CD4-positive, alpha-beta memory T cell (primary cell): Measurements from ENCODE around the gene SUN2. TPM values are rescaled to one million over a fixed set of nuclear protein-coding genes. Genes with fewer than 3 reads are reported as not detected.

Experiments used
- CTCF ChIA-PET: fragments of 350-600 bp; sonication (Branson Sonifier 250); formaldehyde crosslinking; loops from one replicate; lab custom pipeline; 2021; ENCODE audit warnings: inconsistent platforms; ENCODE audit not compliant: partially characterized antibody; lab: Charles Lee
- POLR2A ChIA-PET: fragments of 350-600 bp; sonication (Branson Sonifier 250); formaldehyde crosslinking; loops from one replicate; lab custom pipeline; 2021; ENCODE audit not compliant: partially characterized antibody; lab: Charles Lee
- DNase-seq, 5 donors: peaks; one replicate each; pipeline versions ENCODE4 v3.0.0 to v3.0.0-alpha.2; 2020 to 2022; ENCODE audit warnings: mixed read lengths in 1 of 5
- H3K27ac ChIP-seq: one replicate; pipeline ENCODE4 v1.7.0; 2013; ENCODE audit warnings: low read depth, low read length
- H3K27me3 ChIP-seq: 2 replicates; pipeline ENCODE4 v1.7.0; 2013; ENCODE audit warnings: mild to moderate bottlenecking, low read length, moderate library complexity; ENCODE audit not compliant: insufficient read depth
- H3K36me3 ChIP-seq: 2 replicates; pipeline ENCODE4 v1.7.0; 2013; ENCODE audit warnings: mild to moderate bottlenecking, low read length, moderate library complexity; ENCODE audit not compliant: insufficient read depth
- H3K4me1 ChIP-seq: 2 replicates; pipeline ENCODE4 v1.7.0; 2013; ENCODE audit warnings: mild to moderate bottlenecking, low read length, moderate library complexity; ENCODE audit not compliant: insufficient read depth
- H3K4me3 ChIP-seq, 2 donors: one replicate each; pipeline ENCODE4 v1.7.0; 2013; ENCODE audit warnings: low read length in 2 of 2, mild to moderate bottlenecking in 1 of 2
- H3K9me3 ChIP-seq, 2 donors: one replicate each; pipeline ENCODE4 v1.7.0; 2013; ENCODE audit warnings: low read length in 2 of 2, control low read depth in 1 of 2; ENCODE audit not compliant: control insufficient read depth in 1 of 2
- H3K27ac Mint-ChIP-seq, 7 donors: one replicate each; pipeline ENCODE4 v1.8.0; 2020 to 2021; ENCODE audit warnings: mixed read lengths in 7 of 7, mild to moderate bottlenecking in 6 of 7, inconsistent platforms in 3 of 7, moderate library complexity in 3 of 7
- H3K27me3 Mint-ChIP-seq, 2 donors: one replicate each; pipeline ENCODE4 v1.8.0; 2020 to 2021; ENCODE audit warnings: mixed read lengths in 2 of 2
- H3K36me3 Mint-ChIP-seq, 2 donors: one replicate each; pipeline ENCODE4 v1.8.0; 2020 to 2021; ENCODE audit warnings: mixed read lengths in 2 of 2, inconsistent platforms in 1 of 2, mild to moderate bottlenecking in 1 of 2
- H3K4me1 Mint-ChIP-seq, 4 donors: one replicate each; pipeline ENCODE4 v1.8.0; 2020 to 2021; ENCODE audit warnings: mixed read lengths in 4 of 4, mild to moderate bottlenecking in 1 of 4
- H3K4me3 Mint-ChIP-seq, 8 donors: one replicate each; pipeline ENCODE4 v1.8.0; 2020 to 2021; ENCODE audit warnings: mixed read lengths in 8 of 8, mild to moderate bottlenecking in 7 of 8, moderate library complexity in 6 of 8, inconsistent platforms in 3 of 8
- H3K9me3 Mint-ChIP-seq, 8 donors: one replicate each; pipeline ENCODE4 v1.8.0; 2020 to 2021; ENCODE audit warnings: mixed read lengths in 8 of 8, mild to moderate bottlenecking in 5 of 8, inconsistent platforms in 3 of 8, moderate library complexity in 1 of 8
- intact Hi-C: fragments of 100-400 bp; cut with micrococcal nuclease; formaldehyde crosslinking; loops from one replicate; pipeline ENCODE4 v1.15.1; 2023
- polyA plus RNA-seq, 2 donors: library from polyadenylated mRNA; unstranded; fragments of 300-500 nt; fragmentation: Illumina TruSeq; gene quantifications; one replicate each; pipeline ENCODE4 v1.2.3, GENCODE V29; 2021
- total RNA-seq, 2 experiments: library from RNA; stranded (reverse); gene quantifications; one replicate each; pipeline ENCODE4 v1.2.3, GENCODE V29; 2021

SUN2 gene
- total and polyA plus RNA-seq, 4 experiments from 2014 or later, result 323 to 1,004 (median 815) TPM

- peaks cover 15 to 22% (median 19%) of the 10 kb centered on the region in 4 donors for H3K4me1 Mint-ChIP-seq
- H3K27ac Mint-ChIP-seq, result peak overlapping the region in 2 of 7 donors; percentile 32 to 57
- peak overlapping the region in 3 of 8 donors; percentile 2 to 38 (median 9) for H3K4me3 Mint-ChIP-seq
- peaks cover 4 to 24% of the 10 kb centered on the region in 2 donors for H3K27me3 Mint-ChIP-seq
- Histone ChIP-seq H3K27ac (no peak overlapping the region), H3K4me1 (peaks cover 16% of the 10 kb centered on the region), H3K27me3 (no peaks in the 10 kb centered on the region), H3K36me3 (no peaks in the 10 kb centered on the region), H3K9me3 (no peaks in the 10 kb centered on the region), H3K4me3 (no peak overlapping the region)
- intact Hi-C loops, result loop anchor here (2.0 kb wide), 1 partner anchor 39 kb away; no protein-coding TSS in a partner anchor
- ChIA-PET POLR2A (interaction anchor here (1.0 kb wide), 1 partner anchor 524 kb away, joined by 3 read pairs; the partner anchor contains the start of gene RPL3), CTCF (no interaction called here)
- H3K9me3 Mint-ChIP-seq, result peaks cover 0 to 6% (median 0%) of the 10 kb centered on the region in 8 donors
- peaks cover 0 to 5% of the 10 kb centered on the region in 2 donors for H3K36me3 Mint-ChIP-seq
- DNase-seq, result no peak
These were observed 39.8 kb upstream of the SUN2 start for GRCh38 chr22:38795569-38795968.

DNA sequence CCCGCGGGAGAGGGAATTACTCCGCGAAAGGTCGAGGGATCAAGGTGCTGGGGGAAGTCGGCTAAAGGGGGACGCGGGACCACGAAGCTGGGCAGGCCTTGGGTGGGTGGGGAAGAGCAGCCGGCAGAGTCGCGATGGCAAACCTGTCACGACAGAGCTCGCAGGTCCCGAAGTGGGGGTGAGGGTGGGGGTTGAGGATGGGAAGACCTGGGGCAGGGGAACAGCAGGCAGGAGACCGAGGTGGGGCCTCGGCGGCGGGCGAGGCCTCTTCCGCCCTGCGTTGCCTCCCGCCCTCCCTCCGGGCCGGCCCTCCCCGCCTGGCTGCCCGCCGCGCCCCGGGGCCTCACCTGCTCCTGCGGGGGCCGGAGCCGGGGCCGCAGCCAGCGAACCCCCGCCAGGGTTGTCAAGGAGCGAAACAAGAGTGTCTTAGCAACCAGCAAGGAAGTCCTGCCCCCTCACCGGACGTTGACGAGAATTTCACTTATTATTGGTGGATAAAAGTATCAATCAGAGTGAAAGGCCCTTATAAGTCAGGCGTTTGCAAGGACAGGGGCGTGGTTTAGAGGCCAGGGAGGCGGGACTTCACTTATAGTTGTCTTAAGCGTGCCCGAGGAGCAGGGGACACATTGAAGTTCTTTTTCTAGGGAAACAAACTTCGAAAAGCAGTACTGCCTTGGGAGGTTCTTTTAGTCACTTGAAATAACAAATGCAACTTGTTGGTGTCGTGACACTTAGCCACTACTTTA is 38.1 kb upstream of the SUN2 start, which contains the start of gene DNAL4:
DNAL4 (minus strand) TSS at position 423 of the 746 bp plus-strand sequence. CDS start 11,412 bp downstream, outside the sequence.
- Mint-ChIP-seq H3K27ac (peak within 1 kb of the TSS; percentile 88 to 97 (median 94)), H3K27me3 (peaks cover 4 to 23% of the 10 kb centered on the region in 2 donors), H3K4me3 (peak within 1 kb of the TSS; percentile 88 to 93 (median 91)), H3K4me1 (peaks cover 15 to 22% (median 18%) of the 10 kb centered on the region in 4 donors), H3K36me3 (peaks cover 0 to 6% of the 10 kb centered on the region in 2 donors), H3K9me3 (peaks cover 0 to 3% (median 0%) of the 10 kb centered on the region in 8 donors)
- peak within 1 kb of the TSS; percentile 52 to 62 for H3K4me3 ChIP-seq
- H3K36me3 ChIP-seq, result no peaks in the 10 kb centered on the region
- POLR2A ChIA-PET, result interaction anchor here (1.1 to 2.2 kb wide), 4 partner anchors 25 to 61 kb away, joined by 4 to 9 read pairs (median 6); no protein-coding TSS in a partner anchor
- CTCF ChIA-PET, result no interaction called here
- H3K9me3 ChIP-seq, result no peaks in the 10 kb centered on the region
- H3K4me1 ChIP-seq, result peaks cover 16% of the 10 kb centered on the region
- intact Hi-C loops, result loop anchor here (1.0 to 2.0 kb wide), 3 partner anchors 37 to 113 kb away; partner anchors contain the start of gene TOMM22
- H3K27ac ChIP-seq, result peak within 1 kb of the TSS; percentile 78
- peak; percentile 93 to 96 (median 95) for DNase-seq
- H3K27me3 ChIP-seq, result no peaks in the 10 kb centered on the region

GRCh38 chr22:38793317-38793716 is 37.5 kb upstream of the SUN2 start:
- Histone ChIP-seq H3K9me3 (no peaks in the 10 kb centered on the region), H3K36me3 (no peaks in the 10 kb centered on the region), H3K4me3 (peak overlapping the region; percentile 52 to 62), H3K27ac (peak overlapping the region; percentile 78), H3K4me1 (peaks cover 16% of the 10 kb centered on the region), H3K27me3 (no peaks in the 10 kb centered on the region)
- intact Hi-C loops, result no loop called here
- Mint-ChIP-seq H3K27me3 (peaks cover 4 to 17% of the 10 kb centered on the region in 2 donors), H3K27ac (peak overlapping the region; percentile 66 to 97 (median 94)), H3K36me3 (peaks cover 0 to 9% of the 10 kb centered on the region in 2 donors), H3K4me1 (peaks cover 10 to 18% (median 13%) of the 10 kb centered on the region in 4 donors), H3K9me3 (no peaks in the 10 kb centered on the region), H3K4me3 (peak overlapping the region; percentile 88 to 93 (median 91))
- ChIA-PET CTCF (interaction anchor here (1.3 kb wide), 1 partner anchor 27 kb away, joined by 3 read pairs; no protein-coding TSS in a partner anchor), POLR2A (interaction anchor here (1.1 to 2.2 kb wide), 3 partner anchors 24 to 41 kb away, joined by 4 to 7 read pairs (median 5); no protein-coding TSS in a partner anchor)
- DNase-seq, result no peak

GRCh38 chr22:38792833-38793232 is 37.0 kb upstream of the SUN2 start:
- H3K27me3 Mint-ChIP-seq, result peaks cover 4 to 14% of the 10 kb centered on the region in 2 donors
- DNase-seq, result no peak
- peak overlapping the region; percentile 66 to 97 (median 94) for H3K27ac Mint-ChIP-seq
- Histone ChIP-seq H3K27me3 (no peaks in the 10 kb centered on the region), H3K36me3 (no peaks in the 10 kb centered on the region), H3K4me3 (peak overlapping the region in 1 of 2 donors; percentile 52), H3K27ac (peak overlapping the region; percentile 78), H3K9me3 (no peaks in the 10 kb centered on the region), H3K4me1 (peaks cover 16% of the 10 kb centered on the region)
- peaks cover 0 to 9% of the 10 kb centered on the region in 2 donors for H3K36me3 Mint-ChIP-seq
- H3K4me3 Mint-ChIP-seq, result peak overlapping the region; percentile 88 to 93 (median 91)
- peaks cover 9 to 17% (median 13%) of the 10 kb centered on the region in 4 donors for H3K4me1 Mint-ChIP-seq
- CTCF ChIA-PET, result interaction anchor here (1.2 to 1.6 kb wide), 4 partner anchors 23 to 59 kb away, joined by 3 to 4 read pairs (median 3); no protein-coding TSS in a partner anchor
- no peaks in the 10 kb centered on the region for H3K9me3 Mint-ChIP-seq
- POLR2A ChIA-PET, result interaction anchor here (1.1 to 1.2 kb wide), 2 partner anchors 24 to 62 kb away, joined by 3 to 4 read pairs; no protein-coding TSS in a partner anchor
- intact Hi-C loops, result no loop called here

DNA sequence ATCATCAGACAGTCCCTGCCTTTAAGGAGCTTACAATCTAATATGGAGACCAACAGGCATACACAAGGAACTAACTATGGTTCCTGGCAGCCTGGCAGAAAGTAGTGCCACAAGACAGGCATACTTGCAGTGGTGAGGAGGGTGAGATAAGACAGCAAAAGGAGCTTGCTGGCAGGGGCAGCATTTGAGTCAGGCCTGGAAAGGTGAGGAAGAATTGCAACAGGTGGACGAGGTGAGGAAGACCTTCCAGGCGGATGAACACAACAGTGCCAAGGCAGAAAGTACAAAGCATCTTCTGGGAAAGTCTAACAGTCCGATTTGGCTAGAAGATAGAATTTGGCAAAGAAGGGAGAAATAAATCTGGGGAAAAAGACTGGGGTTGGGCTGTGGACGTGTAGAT is 33.8 kb upstream of the SUN2 start:
- peaks cover 4 to 9% of the 10 kb centered on the region in 2 donors for H3K36me3 Mint-ChIP-seq
- H3K9me3 Mint-ChIP-seq, result no peaks in the 10 kb centered on the region
- DNase-seq, result no peak
- no peak overlapping the region for H3K4me3 Mint-ChIP-seq
- no peaks in the 10 kb centered on the region for H3K27me3 Mint-ChIP-seq
- CTCF ChIA-PET, result interaction anchor here (1.2 kb wide), 1 partner anchor 57 kb away, joined by 3 read pairs; no protein-coding TSS in a partner anchor
- no peak overlapping the region for H3K27ac ChIP-seq
- H3K4me3 ChIP-seq, result no peak overlapping the region
- no peaks in the 10 kb centered on the region for H3K36me3 ChIP-seq
- POLR2A ChIA-PET, result no interaction called here
- peaks cover 14% of the 10 kb centered on the region for H3K4me1 ChIP-seq
- no peaks in the 10 kb centered on the region for H3K27me3 ChIP-seq
- no peaks in the 10 kb centered on the region for H3K9me3 ChIP-seq
- intact Hi-C loops, result no loop called here
- H3K4me1 Mint-ChIP-seq, result peaks cover 8 to 16% (median 11%) of the 10 kb centered on the region in 4 donors
- H3K27ac Mint-ChIP-seq, result no peak overlapping the region

DNA sequence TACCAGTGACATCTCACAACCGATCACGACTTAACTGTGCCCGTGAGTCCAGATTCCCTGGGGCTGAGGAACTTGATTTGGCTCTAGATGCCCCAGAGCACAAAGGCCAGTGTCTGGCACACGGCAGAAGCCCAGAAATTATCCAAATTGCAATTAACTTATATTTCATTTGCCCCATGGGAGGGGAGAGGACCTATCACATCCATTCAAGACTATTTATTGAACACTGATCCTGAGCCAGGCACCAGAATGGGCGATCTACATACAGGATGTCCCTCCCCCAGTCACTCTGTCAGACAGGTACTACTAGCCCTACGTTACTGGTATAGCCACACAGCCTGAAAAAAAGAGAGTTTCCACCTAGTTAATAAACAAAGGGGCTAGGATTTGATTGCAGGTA is 33.0 kb upstream of the SUN2 start:
- Mint-ChIP-seq H3K4me3 (no peak overlapping the region), H3K4me1 (peaks cover 5 to 9% (median 8%) of the 10 kb centered on the region in 4 donors), H3K36me3 (peaks cover 4 to 9% of the 10 kb centered on the region in 2 donors), H3K9me3 (no peaks in the 10 kb centered on the region), H3K27me3 (no peaks in the 10 kb centered on the region), H3K27ac (no peak overlapping the region)
- Histone ChIP-seq H3K4me3 (no peak overlapping the region), H3K27ac (no peak overlapping the region), H3K27me3 (no peaks in the 10 kb centered on the region), H3K4me1 (peaks cover 9% of the 10 kb centered on the region), H3K36me3 (no peaks in the 10 kb centered on the region), H3K9me3 (no peaks in the 10 kb centered on the region)
- ChIA-PET POLR2A (no interaction called here), CTCF (interaction anchor here (1.2 kb wide), 1 partner anchor 57 kb away, joined by 3 read pairs; no protein-coding TSS in a partner anchor)
- DNase-seq, result no peak
- intact Hi-C loops, result no loop called here
